Natural killer cell (primary cell): ENCODE results near the gene PPP2R2C. TPM values are rescaled to one million over a fixed set of nuclear protein-coding genes. Genes with fewer than 3 reads are reported as not detected.

ENCODE experiments used
- ATAC-seq, 3 donors: fragments of 150-1000 bp in 2 of 3; fragments of 200-7000 bp in 1 of 3; cut with Tn5 transposase; 1 replicate in 1 of 3; 2 replicates in 2 of 3; pipeline ENCODE4 v1.10.0; 2021; ENCODE audit warnings: mild to moderate bottlenecking in 2 of 3, moderate library complexity in 2 of 3
- DNase-seq, 2 donors: peaks; one replicate each; pipeline versions ENCODE4 v3.0.0 to v3.0.0-alpha.2; 2013 to 2021; ENCODE audit warnings: mixed read lengths in 1 of 2
- H3K27ac ChIP-seq: one replicate; pipeline ENCODE4 v1.5.1; 2013; ENCODE audit warnings: mild to moderate bottlenecking, low read length
- H3K27me3 ChIP-seq: one replicate; pipeline ENCODE4 v1.6.1; 2013; ENCODE audit warnings: low read length; ENCODE audit not compliant: control insufficient read depth, insufficient read depth
- H3K36me3 ChIP-seq: one replicate; pipeline ENCODE4 v1.6.1; 2013; ENCODE audit warnings: low read length; ENCODE audit not compliant: control insufficient read depth, insufficient read depth
- H3K4me1 ChIP-seq: one replicate; pipeline ENCODE4 v1.6.1; 2013; ENCODE audit warnings: low read length; ENCODE audit not compliant: control insufficient read depth, insufficient read depth
- H3K4me3 ChIP-seq: one replicate; pipeline ENCODE4 v1.5.1; 2013; ENCODE audit warnings: low read length
- H3K9me3 ChIP-seq: one replicate; pipeline ENCODE4 v1.6.1; 2013; ENCODE audit warnings: low read length; ENCODE audit not compliant: control insufficient read depth, insufficient read depth
- H3K27ac Mint-ChIP-seq, 2 donors: one replicate each; pipeline ENCODE4 v1.8.0; 2022; ENCODE audit warnings: mild to moderate bottlenecking in 2 of 2, mixed read lengths in 2 of 2, moderate library complexity in 1 of 2
- H3K27me3 Mint-ChIP-seq, 2 donors: one replicate each; pipeline ENCODE4 v1.8.0; 2022; ENCODE audit warnings: low read depth in 2 of 2, mixed read lengths in 2 of 2
- H3K36me3 Mint-ChIP-seq: one replicate; pipeline ENCODE4 v1.8.0; 2022; ENCODE audit warnings: mixed read lengths
- H3K4me1 Mint-ChIP-seq, 2 donors: one replicate each; pipeline ENCODE4 v1.8.0; 2022; ENCODE audit warnings: mixed read lengths in 2 of 2
- H3K4me3 Mint-ChIP-seq: one replicate; pipeline ENCODE4 v1.8.0; 2022; ENCODE audit warnings: mild to moderate bottlenecking, moderate library complexity, mixed read lengths
- H3K9me3 Mint-ChIP-seq, 2 donors: one replicate each; pipeline ENCODE4 v1.8.0; 2022; ENCODE audit warnings: mixed read lengths in 2 of 2
- CTCF ChIP-seq: fragments of 200-600 bp; IDR thresholded peaks from one replicate; pipeline ENCODE4 v1.8.0; 2022; ENCODE audit warnings: antibody characterized with exemption
- WGBS: methylation state at CpG from one replicate; pipeline ENCODE4 v1.1.7; 2013; ENCODE audit warnings: missing lambda C conversion rate; ENCODE audit not compliant: insufficient coverage; 5-methylcytosine and 5-hydroxymethylcytosine counted together
- intact Hi-C: fragments of 100-400 bp; cut with micrococcal nuclease; formaldehyde crosslinking; loops from one replicate; pipeline ENCODE4 v1.14.2; 2022
- total RNA-seq, 4 donors: library from RNA; stranded (reverse); fragments of 120-200 nt in 1 of 4; gene quantifications; one replicate each; pipeline versions ENCODE4 v1.2.3 to v1.2.4, GENCODE V29; 2013 to 2022

The PPP2R2C gene
- total RNA-seq, 3 donors from 2014 or later (not counting 1 experiment from before 2014, with no cell fraction given) = not detected

GRCh38 chr4:6460876-6461275, 11.5 kb downstream of the PPP2R2C start:
- no peak for DNase-seq
- no peaks in the 10 kb centered on the region for H3K27me3 ChIP-seq
- no peaks in the 10 kb centered on the region for H3K9me3 Mint-ChIP-seq
- H3K4me1 Mint-ChIP-seq = no peaks in the 10 kb centered on the region
- intact Hi-C loops = no loop called here
- no peak for TF ChIP-seq CTCF
- peaks cover 28 to 34% of the 10 kb centered on the region in 2 donors for H3K27me3 Mint-ChIP-seq
- H3K4me3 ChIP-seq = no peak overlapping the region
- H3K27ac ChIP-seq = no peak overlapping the region
- ATAC-seq = no peak
- H3K27ac Mint-ChIP-seq = no peak overlapping the region
- WGBS = 70% methylated on average over 9 of the region's 9 CpGs
- H3K36me3 ChIP-seq = no peaks in the 10 kb centered on the region
- H3K4me3 Mint-ChIP-seq = no peak overlapping the region
- no peaks in the 10 kb centered on the region for H3K4me1 ChIP-seq
- no peaks in the 10 kb centered on the region for H3K36me3 Mint-ChIP-seq
- no peaks in the 10 kb centered on the region for H3K9me3 ChIP-seq

- no peak overlapping the region for H3K4me3 ChIP-seq
- DNase-seq (no peak), ATAC-seq (no peak)
- Mint-ChIP-seq H3K4me1 (no peaks in the 10 kb centered on the region), H3K27me3 (peaks cover 27 to 30% of the 10 kb centered on the region in 2 donors), H3K36me3 (no peaks in the 10 kb centered on the region), H3K9me3 (no peaks in the 10 kb centered on the region), H3K27ac (no peak overlapping the region), H3K4me3 (no peak overlapping the region)
- no peaks in the 10 kb centered on the region for H3K9me3 ChIP-seq
- H3K4me1 ChIP-seq = no peaks in the 10 kb centered on the region
- H3K27me3 ChIP-seq = no peaks in the 10 kb centered on the region
- no peak for TF ChIP-seq CTCF
- no peak overlapping the region for H3K27ac ChIP-seq
- WGBS = 75% methylated on average over 2 of the region's 2 CpGs
- intact Hi-C loops = no loop called here
- no peaks in the 10 kb centered on the region for H3K36me3 ChIP-seq
Observed at GRCh38 chr4:6458528-6458927, 13.9 kb downstream of the PPP2R2C start.

DNA sequence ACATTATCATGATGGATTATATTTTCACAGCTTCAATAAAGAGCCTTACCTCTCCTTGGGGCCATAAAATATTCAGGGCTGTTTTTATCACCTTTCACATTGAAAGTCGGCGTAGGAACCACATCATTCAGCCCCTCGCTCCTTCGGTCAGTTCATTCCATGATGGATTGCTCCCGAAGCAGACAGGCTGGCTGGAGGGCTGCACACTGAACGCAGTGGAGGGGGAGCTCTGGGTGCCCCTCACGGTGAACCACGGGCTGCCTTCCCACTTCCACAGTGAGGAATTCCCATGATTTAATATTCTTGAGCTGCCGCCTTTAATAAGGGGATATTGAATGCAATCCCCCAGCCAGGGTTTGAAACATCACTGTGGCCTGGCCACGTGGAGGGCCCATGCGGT, 16.0 kb downstream of the PPP2R2C start:
- Mint-ChIP-seq H3K27ac (no peak overlapping the region), H3K4me1 (no peaks in the 10 kb centered on the region), H3K4me3 (no peak overlapping the region), H3K9me3 (no peaks in the 10 kb centered on the region), H3K36me3 (no peaks in the 10 kb centered on the region), H3K27me3 (peaks cover 25 to 30% of the 10 kb centered on the region in 2 donors)
- TF ChIP-seq CTCF = no peak
- intact Hi-C loops = no loop called here
- Histone ChIP-seq H3K4me1 (no peaks in the 10 kb centered on the region), H3K36me3 (no peaks in the 10 kb centered on the region), H3K9me3 (no peaks in the 10 kb centered on the region), H3K4me3 (no peak overlapping the region), H3K27ac (no peak overlapping the region), H3K27me3 (no peaks in the 10 kb centered on the region)
- DNase-seq = no peak
- 83% methylated on average over 11 of the region's 11 CpGs for WGBS
- ATAC-seq = no peak

- intact Hi-C loops = no loop called here
- H3K36me3 ChIP-seq = no peaks in the 10 kb centered on the region
- no peak overlapping the region for H3K27ac ChIP-seq
- ATAC-seq (no peak), DNase-seq (no peak)
- Mint-ChIP-seq H3K9me3 (no peaks in the 10 kb centered on the region), H3K27me3 (peaks cover 23 to 30% of the 10 kb centered on the region in 2 donors), H3K36me3 (no peaks in the 10 kb centered on the region), H3K4me1 (no peaks in the 10 kb centered on the region), H3K27ac (no peak overlapping the region), H3K4me3 (no peak overlapping the region)
- WGBS = 66% methylated on average over 13 of the region's 13 CpGs
- no peaks in the 10 kb centered on the region for H3K9me3 ChIP-seq
- TF ChIP-seq CTCF = no peak
- H3K4me3 ChIP-seq = no peak overlapping the region
- no peaks in the 10 kb centered on the region for H3K4me1 ChIP-seq
- H3K27me3 ChIP-seq = no peaks in the 10 kb centered on the region
Observed at GRCh38 chr4:6454112-6454910, 18.1 kb downstream of the PPP2R2C start.
